Ovary (tissue), 9 donors: ENCODE measurements around the gene NEDD4L. TPM values are rescaled to one million over a fixed set of nuclear protein-coding genes. Genes with fewer than 3 reads are reported as not detected.

Experiments used
- DNase-seq, 5 donors: peaks; one replicate each; pipeline ENCODE4 v3.0.0-alpha.2; 2019 to 2020
- H3K27ac ChIP-seq, 2 donors: fragments of 200-600 bp; one replicate each; pipeline versions ENCODE4 v1.5.1 to v1.8.0; 2019 to 2022
- H3K27me3 ChIP-seq: fragments of 200-600 bp; one replicate; pipeline ENCODE4 v1.8.0; 2022
- H3K36me3 ChIP-seq: fragments of 200-600 bp; sonication (generic); one replicate; pipeline ENCODE4 v1.5.1; 2019
- H3K4me1 ChIP-seq: one replicate; pipeline ENCODE4 v1.8.1; 2013; ENCODE audit warnings: mild to moderate bottlenecking, moderate library complexity; ENCODE audit not compliant: insufficient read depth
- H3K4me3 ChIP-seq: fragments of 200-600 bp; sonication (generic); one replicate; pipeline ENCODE4 v1.5.1; 2017
- H3K9me3 ChIP-seq, 2 donors: fragments of 200-600 bp in 1 of 2; sonication (generic) in 1 of 2; one replicate each; pipeline versions ENCODE4 v1.5.1 to v1.8.1; 2013 to 2019; ENCODE audit warnings: mild to moderate bottlenecking in 1 of 2, moderate library complexity in 1 of 2
- EP300 ChIP-seq: sonication (generic); formaldehyde crosslinking; IDR thresholded peaks from one replicate; pipeline ENCODE4 v1.6.1; 2017; ENCODE audit warnings: antibody characterized with exemption
- POLR2A ChIP-seq: fragments of 450-650 bp; IDR thresholded peaks from one replicate; pipeline ENCODE4 v1.6.1; 2017; ENCODE audit warnings: antibody characterized with exemption, mild to moderate bottlenecking, moderate library complexity
- WGBS, 3 donors: extraction: QIAGEN DNeasy Blood & Tissue Kit in 1 of 3; methylation state at CpG; one replicate each; pipeline versions ENCODE4 v1.1.5 to v1.1.7; 2013 to 2017; 5-methylcytosine and 5-hydroxymethylcytosine counted together
- intact Hi-C, 4 donors: fragments of 100-400 bp; cut with DNase I; formaldehyde crosslinking; loops; one replicate each; pipeline versions ENCODE4 v1.11.0 to v1.15.1; 2022 to 2023
- polyA plus RNA-seq, 2 donors: library from polyadenylated mRNA; stranded (reverse); fragments of 200-250 nt in 1 of 2; fragments of 350-450 nt in 1 of 2; fragmentation: Illumina TruSeq in 1 of 2; extraction: RNeasy Lipid Tissue Mini Kit (QIAGEN cat#74804) in 1 of 2; gene quantifications; one replicate each; pipeline ENCODE4 v1.2.3, GENCODE V29; 2013 to 2014
- total RNA-seq, 7 donors: library from RNA; depleted of rRNA in 2 of 7; stranded (reverse); fragments of >200 nt in 2 of 7; fragmentation: NEBNext Ultra II Directional in 3 of 7; extraction: Animal tissue kit (Norgen Biotek cat#: 25700) in 3 of 7; gene quantifications; one replicate each; pipeline versions ENCODE4 v1.1.0 to v1.2.4, GENCODE V29; 2016 to 2023
- TF ChIP-seq, protein P1 (sequence below), 3 donors: fragments of 450-650 bp in 2 of 3; fragments of 200-600 bp in 1 of 3; IDR thresholded peaks; one replicate each; pipeline versions ENCODE4 v1.5.1 to v1.8.0; 2016 to 2022; ENCODE audit warnings: antibody characterized with exemption in 3 of 3, mild to moderate bottlenecking in 1 of 3
- donor health status: DM: no; HTN: no; CAD: no; lungs with moderate emphysema.
- donor health status: DM: no; HTN: no; CAD: no.
- donor health status: Bipolar disorder and iron deficiency.
- donor health status: DM: yes; HTN: yes; CAD: no.
- donor health status: DM: no; HTN: no; CAD: no.
- donor health status: DM: yes; HTN: yes; CAD: no.

NEDD4L gene
- total and polyA plus RNA-seq, 9 donors, result 11.0 to 75.2 (median 18.2) TPM

DNA sequence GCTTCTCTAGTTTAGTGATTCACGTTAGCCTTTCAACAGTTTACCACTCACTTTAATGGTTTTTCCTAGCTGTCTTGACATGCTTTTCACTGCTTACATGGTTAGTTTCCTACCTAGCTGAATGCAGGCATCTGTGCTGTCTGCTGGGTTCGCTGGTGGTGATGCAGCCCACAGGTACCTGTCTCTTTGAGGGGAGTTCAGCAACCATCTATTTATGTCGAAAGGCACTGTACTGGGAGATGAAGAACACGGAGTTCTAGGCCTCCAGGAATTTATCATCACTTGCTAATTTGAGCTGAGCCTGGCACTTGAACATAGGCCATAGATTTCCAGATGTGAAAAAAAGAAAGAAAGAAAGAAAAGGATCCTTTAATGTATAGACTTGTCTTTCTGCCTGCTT, 148.5 kb downstream of the NEDD4L start:
- 91 to 95% (median 93%) methylated on average over 4 of the region's 4 CpGs for WGBS, 3 donors
- H3K27me3 ChIP-seq, result no peaks in the 10 kb centered on the region
- H3K4me1 ChIP-seq, result peaks cover 21% of the 10 kb centered on the region
- H3K27ac ChIP-seq, result no peak overlapping the region
- no peak for DNase-seq
- H3K36me3 ChIP-seq, result no peaks in the 10 kb centered on the region
- intact Hi-C loops, result no loop called here
- no peaks in the 10 kb centered on the region for H3K9me3 ChIP-seq
- no peak overlapping the region for H3K4me3 ChIP-seq
- TF ChIP-seq, protein P1, sequence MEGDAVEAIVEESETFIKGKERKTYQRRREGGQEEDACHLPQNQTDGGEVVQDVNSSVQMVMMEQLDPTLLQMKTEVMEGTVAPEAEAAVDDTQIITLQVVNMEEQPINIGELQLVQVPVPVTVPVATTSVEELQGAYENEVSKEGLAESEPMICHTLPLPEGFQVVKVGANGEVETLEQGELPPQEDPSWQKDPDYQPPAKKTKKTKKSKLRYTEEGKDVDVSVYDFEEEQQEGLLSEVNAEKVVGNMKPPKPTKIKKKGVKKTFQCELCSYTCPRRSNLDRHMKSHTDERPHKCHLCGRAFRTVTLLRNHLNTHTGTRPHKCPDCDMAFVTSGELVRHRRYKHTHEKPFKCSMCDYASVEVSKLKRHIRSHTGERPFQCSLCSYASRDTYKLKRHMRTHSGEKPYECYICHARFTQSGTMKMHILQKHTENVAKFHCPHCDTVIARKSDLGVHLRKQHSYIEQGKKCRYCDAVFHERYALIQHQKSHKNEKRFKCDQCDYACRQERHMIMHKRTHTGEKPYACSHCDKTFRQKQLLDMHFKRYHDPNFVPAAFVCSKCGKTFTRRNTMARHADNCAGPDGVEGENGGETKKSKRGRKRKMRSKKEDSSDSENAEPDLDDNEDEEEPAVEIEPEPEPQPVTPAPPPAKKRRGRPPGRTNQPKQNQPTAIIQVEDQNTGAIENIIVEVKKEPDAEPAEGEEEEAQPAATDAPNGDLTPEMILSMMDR (IDR thresholded peaks at IDR 0.05), result no peak
- TF ChIP-seq EP300 (no peak), POLR2A (no peak)

DNA sequence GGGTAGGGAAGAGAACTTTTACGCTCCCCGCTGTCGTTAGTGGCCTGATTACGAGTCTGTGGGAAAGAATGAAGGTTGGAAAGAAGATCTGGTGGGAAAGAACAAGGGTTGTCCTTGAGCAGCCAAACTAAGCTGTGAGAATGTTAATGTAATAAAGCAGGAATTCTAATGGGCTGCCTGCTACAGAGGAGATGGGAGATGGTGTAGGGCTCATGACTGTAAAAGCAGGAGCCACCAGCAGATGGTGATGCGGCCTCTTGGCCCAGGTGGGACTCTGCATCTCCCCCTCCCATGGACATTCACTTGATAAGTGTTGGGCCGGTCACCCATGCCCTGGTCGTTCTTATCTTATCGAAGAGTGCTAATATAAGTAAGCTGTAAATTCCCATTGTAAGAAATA, 150.0 kb downstream of the NEDD4L start:
- Histone ChIP-seq H3K4me3 (no peak overlapping the region), H3K4me1 (peaks cover 12% of the 10 kb centered on the region), H3K9me3 (no peaks in the 10 kb centered on the region), H3K27me3 (no peaks in the 10 kb centered on the region), H3K36me3 (no peaks in the 10 kb centered on the region), H3K27ac (peak overlapping the region in 1 of 2 donors; percentile 41)
- intact Hi-C loops, result no loop called here
- peak in 4 of 5 donors; percentile 33 to 48 (median 40) for DNase-seq
- 12 to 27% (median 20%) methylated on average over 8 of the region's 8 CpGs for WGBS, 3 donors
- TF ChIP-seq EP300, result no peak
- TF ChIP-seq POLR2A, result no peak
- TF ChIP-seq, protein P1 (IDR thresholded peaks at IDR 0.05), result peak in 1 of 3 donors; percentile 8

DNA sequence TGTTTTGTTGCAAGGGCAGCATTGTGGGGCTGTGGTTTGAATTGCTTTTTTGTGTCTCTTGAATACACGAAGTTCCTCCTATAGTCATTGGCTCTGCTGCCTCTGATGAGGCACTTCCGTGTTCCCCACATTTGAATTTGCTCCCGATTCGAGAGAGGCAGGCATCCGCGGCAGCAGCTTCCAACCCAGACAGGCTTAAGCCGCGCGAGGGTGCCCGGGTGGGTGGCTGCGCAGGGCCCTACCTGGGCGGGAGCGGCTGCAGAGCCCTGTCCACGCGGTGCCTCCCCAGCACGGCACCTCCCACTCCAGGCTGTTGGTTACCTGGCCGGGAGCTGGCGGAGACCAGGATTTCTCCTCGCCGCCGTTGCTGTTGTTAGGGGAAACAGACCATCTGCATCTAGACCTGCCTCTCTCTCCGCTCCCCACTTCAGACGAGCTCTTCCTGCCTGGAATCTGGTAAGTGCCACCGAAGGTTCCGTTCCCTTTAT, 151.3 kb downstream of the NEDD4L start:
- WGBS, 3 donors, result 11 to 43% (median 36%) methylated on average over 25 of the region's 25 CpGs
- DNase-seq, result peak in 4 of 5 donors; percentile 31 to 45 (median 38)
- H3K4me3 ChIP-seq, result peak overlapping the region; percentile 32
- no peaks in the 10 kb centered on the region for H3K27me3 ChIP-seq
- TF ChIP-seq EP300 (no peak), POLR2A (no peak)
- TF ChIP-seq, protein P1 (IDR thresholded peaks at IDR 0.05), result no peak
- peak overlapping the region in 1 of 2 donors; percentile 18 for H3K27ac ChIP-seq
- peaks cover 12% of the 10 kb centered on the region for H3K4me1 ChIP-seq
- H3K9me3 ChIP-seq, result no peaks in the 10 kb centered on the region
- intact Hi-C loops, result no loop called here
- H3K36me3 ChIP-seq, result no peaks in the 10 kb centered on the region

DNA sequence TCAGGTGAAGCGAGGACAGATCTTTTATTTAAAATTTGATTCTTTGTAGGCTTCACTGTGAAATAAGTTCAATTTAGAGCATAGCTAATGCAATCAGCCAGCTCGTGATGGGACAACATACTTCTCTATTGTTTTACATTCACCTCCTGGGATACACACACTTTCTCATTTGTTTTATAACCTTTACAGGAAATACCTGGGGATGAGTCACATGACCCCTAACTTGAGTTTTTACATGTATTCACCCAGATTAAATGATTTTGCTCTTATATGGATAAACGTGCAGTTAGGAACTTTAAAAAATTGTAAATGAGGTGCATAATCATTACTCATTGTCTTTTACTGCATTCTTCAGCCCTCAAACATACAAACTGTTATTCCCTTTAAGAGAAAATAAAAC, 152.1 kb downstream of the NEDD4L start:
- Histone ChIP-seq H3K9me3 (no peaks in the 10 kb centered on the region), H3K4me1 (peaks cover 12% of the 10 kb centered on the region), H3K27me3 (no peaks in the 10 kb centered on the region), H3K27ac (no peak overlapping the region), H3K4me3 (no peak overlapping the region), H3K36me3 (no peaks in the 10 kb centered on the region)
- 71 to 78% (median 77%) methylated on average over 3 of the region's 3 CpGs for WGBS, 3 donors
- intact Hi-C loops, result no loop called here
- TF ChIP-seq, protein P1 (IDR thresholded peaks at IDR 0.05), result no peak
- TF ChIP-seq POLR2A (no peak), EP300 (no peak)
- no peak for DNase-seq
